ENCODE measurements around the gene TEKT5. TPM values are rescaled to one million over a fixed set of nuclear protein-coding genes. Genes with fewer than 3 reads are reported as not detected.
"Not testable (repeated sequence)": the region's sequence is repeated elsewhere in the genome, so short reads cannot be mapped to it uniquely, and the experiment has no call there.

TEKT5 gene
- total RNA-seq = 0.59 TPM

DNA sequence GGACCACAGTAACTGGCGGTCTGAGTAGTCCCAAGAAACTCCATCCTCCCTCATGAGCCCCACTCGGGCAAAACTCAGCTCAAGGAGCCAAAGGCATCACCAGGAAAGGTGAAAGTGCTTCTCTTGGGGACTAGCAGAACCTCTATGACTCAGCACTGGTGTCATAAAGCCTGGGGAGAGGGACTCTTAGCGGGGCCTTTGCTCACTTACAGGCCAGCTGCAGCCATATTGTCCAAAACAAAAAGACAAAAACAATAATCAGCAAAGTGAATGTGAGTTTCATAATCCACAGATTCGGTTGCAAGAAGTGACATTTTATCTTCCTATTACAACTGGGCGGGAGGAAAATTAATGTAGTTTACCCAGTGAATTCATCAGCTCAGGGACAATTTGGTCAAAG is at the start of gene TEKT5:
TSS of gene TEKT5 (minus strand) at position 101 of the 400 bp plus-strand sequence. CDS start at position 44, 57 bp downstream.
- DNase-seq = no peak

- DNase-seq = peak; percentile 98
Measured at GRCh38 chr16:10743610-10744369, 49.1 kb upstream of the TEKT5 start, which contains the start of gene NUBP1. Gene NUBP1, plus strand, starts transcription at chr16:10743842. Its CDS starts 22 bp downstream, at chr16:10743864.

DNA sequence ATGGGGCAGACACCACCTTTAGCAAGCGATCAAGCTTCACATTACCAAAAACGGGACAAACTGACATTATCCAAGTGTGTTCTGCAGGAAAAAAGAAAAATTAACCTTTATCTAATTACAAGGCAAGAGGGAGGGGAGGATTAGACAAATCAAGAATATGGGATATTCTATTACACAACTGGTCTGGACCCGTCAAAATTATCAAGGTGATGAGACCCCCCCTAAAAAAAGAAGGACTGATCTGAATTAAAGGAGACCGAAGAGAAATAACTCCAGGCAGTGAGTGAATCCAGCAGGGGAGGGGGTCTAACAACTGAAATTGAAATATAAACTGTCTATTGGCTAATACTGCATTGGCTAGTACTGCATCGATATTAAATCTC is 48.5 kb upstream of the TEKT5 start:
- DNase-seq = no peak

- DNase-seq = no peak
Measured at GRCh38 chr16:10741844-10742243, 47.1 kb upstream of the TEKT5 start.

DNA sequence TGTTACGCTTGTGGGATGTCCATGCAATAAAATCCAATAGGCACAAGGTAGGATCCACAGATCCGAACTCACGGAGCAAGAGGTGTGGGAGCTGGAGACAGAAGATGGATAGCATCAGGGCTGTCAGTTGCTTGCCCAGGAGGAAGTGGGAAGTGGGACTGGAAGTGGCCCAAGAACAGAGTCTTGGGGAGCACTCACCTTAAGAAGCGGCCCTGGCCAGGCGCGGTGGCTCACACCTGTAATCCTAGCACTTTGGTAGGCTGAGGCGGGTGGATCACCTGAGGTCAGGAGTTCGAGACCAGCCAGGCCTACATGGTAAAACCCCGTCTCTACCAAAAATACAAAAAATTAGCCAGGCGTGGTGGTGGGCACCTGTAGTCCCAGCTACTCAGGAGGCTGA is 46.5 kb upstream of the TEKT5 start:
- not testable (repeated sequence) for DNase-seq

DNA sequence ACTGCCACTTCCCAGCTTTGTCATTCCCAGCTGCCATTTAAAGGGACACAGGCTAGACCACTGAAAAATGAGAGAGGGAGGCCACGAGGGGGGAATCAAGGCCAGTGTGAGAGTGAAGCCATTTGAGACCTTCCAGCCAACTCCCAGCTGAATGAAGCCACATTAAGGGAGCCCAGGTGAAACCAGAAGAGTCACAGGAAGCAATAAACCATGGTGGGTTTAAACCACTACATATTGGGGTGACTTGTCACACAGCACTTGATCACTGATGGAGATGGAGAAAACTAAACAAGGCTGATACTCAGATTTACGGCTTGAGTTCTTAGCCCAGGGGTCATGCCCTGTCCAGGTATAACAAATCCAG is 46.1 kb upstream of the TEKT5 start:
- no peak for DNase-seq

DNA sequence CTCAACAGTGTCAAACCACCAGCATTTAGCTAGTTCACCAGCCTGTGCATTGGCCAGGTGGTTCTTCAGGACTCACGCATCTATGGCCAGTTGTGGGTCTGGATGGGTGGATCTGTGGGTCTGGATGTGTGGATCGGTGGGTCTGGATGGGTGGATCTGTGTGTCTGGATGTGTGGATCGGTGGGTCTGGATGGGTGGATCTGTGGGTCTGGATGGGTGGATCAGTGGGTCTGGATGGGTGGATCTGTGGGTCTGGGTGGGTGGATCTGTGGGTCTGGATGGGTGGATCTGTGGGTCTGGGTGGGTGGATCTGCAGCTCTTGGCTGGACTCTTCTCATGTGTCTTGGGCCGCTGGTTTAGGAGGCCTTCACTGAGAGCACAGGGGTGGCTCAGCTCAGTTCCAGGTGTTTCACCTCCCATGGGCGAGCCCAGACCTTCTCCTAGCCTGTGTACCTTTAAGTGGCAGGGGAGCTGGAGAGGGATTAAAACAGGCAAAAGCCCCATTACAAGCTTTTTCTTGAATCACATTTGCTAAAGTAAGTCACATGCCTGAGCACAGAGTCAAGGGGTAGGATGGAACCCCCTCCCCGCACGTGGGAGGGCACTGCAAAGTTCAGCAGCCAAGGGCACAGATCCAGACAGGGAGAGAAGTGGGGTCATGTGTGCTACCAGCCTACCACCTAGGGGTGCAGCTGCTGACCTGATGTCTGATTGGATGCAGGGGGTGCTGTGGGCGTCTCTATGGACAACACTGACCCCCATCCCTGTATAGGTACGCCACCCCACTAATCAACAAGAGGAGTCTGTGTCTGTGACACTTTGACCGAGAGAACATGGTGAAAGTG is 45.5 kb upstream of the TEKT5 start:
- DNase-seq = no peak

GRCh38 chr16:10738231-10739077 is 43.7 kb upstream of the TEKT5 start:
- DNase-seq = no peak

DNA sequence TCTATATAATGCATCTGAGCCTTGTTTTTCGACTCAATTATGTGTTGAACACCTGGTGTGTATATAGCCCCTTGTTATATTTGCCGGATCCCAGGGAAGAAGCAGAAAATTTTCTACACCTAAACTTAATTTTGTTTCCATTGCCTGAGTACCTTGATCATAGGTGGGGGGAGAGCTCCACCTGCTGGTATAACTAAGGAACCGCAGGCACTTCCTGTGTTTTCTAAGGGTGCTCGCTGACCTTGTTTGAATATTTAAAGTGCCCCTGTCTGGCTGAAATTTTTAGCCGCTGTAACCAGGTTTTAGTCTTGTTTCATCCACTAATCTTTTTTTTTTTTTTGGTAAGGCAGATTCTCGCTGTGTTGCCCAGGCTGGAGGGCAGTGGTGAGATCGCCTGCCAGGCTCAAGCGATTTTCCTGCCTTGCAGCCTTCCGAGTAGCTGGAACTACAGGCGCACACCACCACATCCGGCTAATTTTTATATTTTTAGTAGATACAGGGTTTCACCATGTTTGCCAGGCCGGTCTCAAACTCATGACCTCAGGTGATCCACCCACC is 42.4 kb upstream of the TEKT5 start:
- DNase-seq = peak; percentile 52

- DNase-seq = no peak
Measured at GRCh38 chr16:10731790-10732189, 37.1 kb upstream of the TEKT5 start.

- DNase-seq = no peak
Measured at GRCh38 chr16:10729104-10730048, 34.6 kb upstream of the TEKT5 start.

DNA sequence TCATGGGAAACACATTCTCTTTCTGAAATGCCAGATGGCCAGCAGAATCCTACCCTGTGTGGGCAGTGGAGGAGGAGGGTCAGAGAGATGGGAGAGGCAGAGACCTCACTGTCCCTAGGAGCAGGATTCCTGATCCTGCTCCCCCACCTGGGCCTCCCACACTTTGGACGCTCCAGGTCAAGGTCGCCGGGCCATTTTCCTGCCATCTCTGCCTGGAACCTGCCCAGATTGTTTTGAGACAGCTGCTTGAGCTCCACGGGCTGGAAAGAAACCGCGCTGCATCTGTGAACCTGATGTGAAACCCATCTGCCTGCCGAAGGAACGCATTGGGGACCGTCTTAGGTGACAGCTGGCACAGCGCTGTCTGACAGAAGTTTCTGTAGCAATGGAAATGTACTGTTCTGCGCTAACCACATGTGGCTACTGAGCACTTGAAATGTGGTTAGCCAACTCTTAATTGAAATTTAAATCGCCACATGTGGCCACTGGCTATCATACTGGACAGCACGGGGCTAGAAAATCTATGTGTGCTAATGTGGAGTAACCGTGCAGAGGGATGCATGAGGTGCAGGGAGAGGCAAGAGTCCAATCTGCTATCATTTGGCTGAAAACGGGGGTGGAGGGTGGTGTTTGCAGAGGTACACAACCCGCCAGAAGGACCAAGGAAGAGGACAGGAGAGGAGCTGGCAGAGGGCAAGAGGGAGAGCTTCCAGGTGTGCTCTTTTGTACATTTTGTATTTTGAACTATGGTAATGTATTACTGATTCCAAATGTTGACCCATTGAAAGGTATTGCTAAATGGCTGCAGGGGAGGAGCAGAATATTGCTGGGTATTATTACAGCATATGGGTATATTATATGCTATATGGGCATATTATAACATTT is 33.5 kb upstream of the TEKT5 start:
- DNase-seq = no peak

DNA sequence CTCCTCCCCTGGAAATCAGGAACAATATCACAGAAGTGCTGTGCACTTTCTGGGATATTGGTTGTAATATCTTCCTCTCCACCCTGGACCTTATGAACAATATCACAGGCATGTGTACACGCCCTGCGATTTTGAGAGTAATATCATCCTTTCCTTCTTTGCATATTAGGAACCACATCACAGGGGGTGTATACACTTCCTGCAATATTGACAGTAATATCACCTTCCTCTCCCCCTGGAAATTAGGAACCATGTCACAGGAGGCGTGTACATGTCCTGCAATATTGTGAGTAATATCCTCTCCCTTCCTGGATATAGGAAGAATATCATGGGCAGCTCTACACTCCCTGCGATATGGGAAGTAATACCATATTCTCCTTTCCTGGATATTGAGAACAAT is 14.2 kb upstream of the TEKT5 start:
- DNase-seq = no peak

- DNase-seq = no peak
Measured at GRCh38 chr16:10699756-10700155, 5.0 kb upstream of the TEKT5 start.

GRCh38 chr16:10694306-10694705 is 424 bp downstream of the TEKT5 start:
- DNase-seq = no peak

DNA sequence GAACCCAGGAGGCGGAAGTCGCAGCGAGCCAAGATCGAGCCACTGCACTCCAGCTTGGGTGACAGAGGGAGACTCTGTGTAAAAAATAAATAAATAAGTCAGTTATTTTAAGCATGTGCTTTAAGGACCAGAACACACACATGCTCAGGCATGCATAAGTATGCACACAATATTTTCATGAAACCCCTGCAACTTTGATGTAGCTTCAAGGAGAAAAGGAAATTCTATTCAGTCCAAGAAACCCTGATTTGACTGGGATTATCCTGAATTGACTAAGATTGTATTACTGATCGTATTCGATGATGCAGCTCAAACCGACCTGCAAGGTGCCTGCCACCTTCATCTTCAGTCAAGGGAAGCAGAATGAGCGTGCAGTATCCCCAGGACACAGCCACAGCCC is 841 bp downstream of the TEKT5 start:
- no peak for DNase-seq

GRCh38 chr16:10692470-10692869 is 2.3 kb downstream of the TEKT5 start:
- no peak for DNase-seq

DNA sequence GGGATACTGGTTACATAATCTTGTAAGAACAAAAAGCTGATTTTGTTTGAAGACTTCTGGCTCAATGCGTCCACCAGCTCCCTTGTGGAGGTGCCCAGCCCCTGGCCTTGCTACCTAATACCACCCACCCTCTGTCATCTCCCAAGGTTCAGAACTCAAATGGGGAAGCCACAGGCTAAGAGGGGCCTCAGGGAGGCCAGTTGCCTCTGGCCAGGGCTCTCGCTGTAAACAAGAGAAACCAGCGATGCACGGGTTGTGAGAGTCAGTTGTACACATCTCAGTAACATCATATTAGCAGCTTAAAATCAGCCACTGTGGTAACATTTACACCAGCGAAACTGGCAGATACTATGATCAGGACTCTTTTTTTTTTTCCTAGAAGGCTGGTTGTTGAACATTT is 6.0 kb downstream of the TEKT5 start:
- DNase-seq = no peak

- no peak for DNase-seq
Measured at GRCh38 chr16:10688291-10688690, 6.4 kb downstream of the TEKT5 start.

DNA sequence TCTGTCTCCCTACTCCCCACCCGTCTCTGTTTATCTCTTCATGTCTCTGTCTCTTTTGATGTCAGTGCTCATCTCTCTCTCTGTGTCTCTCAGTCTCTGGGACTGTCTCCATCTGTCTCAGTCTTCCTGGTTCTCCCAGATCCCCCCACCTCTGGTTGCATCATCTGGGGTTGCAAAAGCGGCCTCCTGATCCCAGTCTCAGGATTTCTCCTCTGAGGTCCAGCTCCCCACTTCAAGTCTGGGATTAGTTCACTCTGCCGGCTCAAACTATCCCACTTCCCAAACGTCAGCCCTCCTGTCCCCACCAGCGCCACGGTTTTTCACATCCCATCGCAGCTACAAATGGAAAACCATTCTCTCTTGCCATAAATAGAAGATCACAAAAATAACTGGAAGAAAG is 9.0 kb downstream of the TEKT5 start:
- no peak for DNase-seq

All from skin of body (tissue), 2 donors.